Caki2 (cell line): ENCODE data around the gene ILF2. TPM values are rescaled to one million over a fixed set of nuclear protein-coding genes. Genes with fewer than 3 reads are reported as not detected.
"Not testable (repeated sequence)": the region's sequence is repeated elsewhere in the genome, so short reads cannot be mapped to it uniquely, and the experiment has no call there.

Experiments used
- DNase-seq: peaks from one replicate; pipeline ENCODE4 v3.0.0-alpha.2; 2015; ENCODE audit warnings: low read depth
- in situ Hi-C: cut with HindIII; loops from 2 replicates; pipeline ENCODE4 v1.10.0; 2016; ENCODE audit warnings: low sequenced_read_pairs, low pct_unique_long_range_greater_than_20kb, mixed read lengths
- total RNA-seq: library from RNA; depleted of rRNA; stranded (reverse); fragments of >200 nt; shearing (Covaris generic); gene quantifications from 2 replicates; pipeline ENCODE4 v1.2.3, GENCODE V29; 2014; ENCODE audit warnings: low replicate concordance; rRNA removed

ILF2 gene
- total RNA-seq, result 271 and 308 TPM in 2 replicates

DNA sequence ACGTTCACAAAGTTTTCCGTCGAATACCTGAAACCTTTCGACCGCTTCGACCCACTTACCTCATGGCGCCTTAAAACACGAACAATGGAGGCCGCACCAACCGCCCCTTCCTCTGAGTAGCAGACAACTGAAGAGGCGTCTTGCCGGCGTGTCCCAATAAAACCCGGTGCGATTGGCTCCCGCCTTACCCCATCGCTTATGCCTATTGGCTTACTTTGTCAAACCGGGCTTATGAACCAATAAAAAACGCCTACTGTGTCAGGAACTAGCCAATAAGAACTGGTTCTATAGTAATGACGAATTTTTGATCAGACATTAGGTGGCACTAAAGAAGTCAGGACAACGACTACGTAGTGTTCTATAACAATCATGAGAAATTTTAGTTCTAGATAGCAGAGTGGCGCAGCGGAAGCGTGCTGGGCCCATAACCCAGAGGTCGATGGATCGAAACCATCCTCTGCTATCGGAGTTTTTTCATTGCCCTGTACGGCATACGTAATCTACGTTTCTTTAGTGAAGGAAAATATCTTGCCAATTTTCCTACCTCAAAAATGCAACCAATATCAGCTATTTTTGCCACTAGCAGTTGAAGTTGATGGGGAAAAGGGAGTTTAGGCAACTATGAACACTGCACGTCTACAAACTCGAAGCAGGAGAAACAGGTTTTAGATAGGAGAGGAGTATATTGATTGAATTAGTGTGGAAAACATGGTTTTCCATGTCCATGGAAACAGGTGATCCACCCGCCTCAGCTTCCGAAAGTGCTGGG lies at the start of gene ILF2:
Gene ILF2, minus strand, starts transcription at position 135 of the 769 bp plus-strand sequence. Its CDS starts 71 bp downstream, at position 64.
- DNase-seq, result peak; percentile 99
- in situ Hi-C loops, result no loop called here

GRCh38 chr1:153717330-153717729 lies 46.5 kb upstream of the ILF2 start:
- DNase-seq, result no peak
- in situ Hi-C loops, result no loop called here

DNA sequence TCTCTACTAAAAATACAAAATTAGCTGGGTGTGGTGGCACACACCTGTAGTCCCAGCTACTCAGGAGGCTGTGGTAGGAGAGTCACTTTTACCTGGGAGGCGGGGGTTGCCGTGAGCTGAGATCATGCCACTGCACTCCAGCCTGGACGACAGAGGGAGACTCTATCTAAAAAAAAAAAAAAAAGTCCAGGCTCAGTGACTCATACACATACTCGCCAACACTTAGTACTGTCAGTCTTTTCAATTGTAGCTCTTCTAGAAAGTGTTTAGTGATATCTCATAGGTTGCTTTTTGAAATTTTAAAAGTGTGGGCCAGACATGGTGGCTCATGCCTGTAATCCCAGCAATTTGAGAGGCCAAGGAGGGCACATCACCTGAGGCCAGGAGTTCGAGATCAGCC lies 45.4 kb upstream of the ILF2 start:
- in situ Hi-C loops, result not testable (repeated sequence)

GRCh38 chr1:153711026-153711425 lies 40.2 kb upstream of the ILF2 start:
- DNase-seq, result no peak
- in situ Hi-C loops, result no loop called here

More for the DNA sequence above, 45.4 kb upstream of the ILF2 start:
- not testable (repeated sequence) for DNase-seq

DNA sequence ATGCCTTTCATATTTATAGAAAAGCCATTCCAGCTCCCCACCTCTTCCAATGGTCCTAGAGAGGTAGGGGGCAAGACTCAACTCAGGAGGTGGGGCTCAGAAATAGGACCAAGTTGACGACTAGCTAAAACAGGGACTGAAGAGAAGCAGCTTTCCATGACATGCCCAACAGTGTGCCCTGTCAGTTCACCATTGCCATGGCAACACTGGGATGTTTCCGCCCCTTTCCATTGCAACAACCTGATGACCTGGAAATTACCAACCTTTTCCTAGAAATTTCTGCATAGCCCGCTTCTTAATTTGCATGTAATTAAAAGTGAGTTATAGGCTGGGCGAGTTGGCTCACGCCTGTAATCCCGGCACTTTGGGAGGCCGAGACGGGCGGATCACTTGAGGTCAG lies 34.7 kb upstream of the ILF2 start:
- in situ Hi-C loops, result no loop called here
- peak; percentile 27 for DNase-seq

- DNase-seq, result no peak
- in situ Hi-C loops, result no loop called here
Measured at GRCh38 chr1:153699768-153700167, 29.0 kb upstream of the ILF2 start.

- DNase-seq, result peak; percentile 28
- in situ Hi-C loops, result no loop called here
Measured at GRCh38 chr1:153698923-153699714, 28.3 kb upstream of the ILF2 start.

DNA sequence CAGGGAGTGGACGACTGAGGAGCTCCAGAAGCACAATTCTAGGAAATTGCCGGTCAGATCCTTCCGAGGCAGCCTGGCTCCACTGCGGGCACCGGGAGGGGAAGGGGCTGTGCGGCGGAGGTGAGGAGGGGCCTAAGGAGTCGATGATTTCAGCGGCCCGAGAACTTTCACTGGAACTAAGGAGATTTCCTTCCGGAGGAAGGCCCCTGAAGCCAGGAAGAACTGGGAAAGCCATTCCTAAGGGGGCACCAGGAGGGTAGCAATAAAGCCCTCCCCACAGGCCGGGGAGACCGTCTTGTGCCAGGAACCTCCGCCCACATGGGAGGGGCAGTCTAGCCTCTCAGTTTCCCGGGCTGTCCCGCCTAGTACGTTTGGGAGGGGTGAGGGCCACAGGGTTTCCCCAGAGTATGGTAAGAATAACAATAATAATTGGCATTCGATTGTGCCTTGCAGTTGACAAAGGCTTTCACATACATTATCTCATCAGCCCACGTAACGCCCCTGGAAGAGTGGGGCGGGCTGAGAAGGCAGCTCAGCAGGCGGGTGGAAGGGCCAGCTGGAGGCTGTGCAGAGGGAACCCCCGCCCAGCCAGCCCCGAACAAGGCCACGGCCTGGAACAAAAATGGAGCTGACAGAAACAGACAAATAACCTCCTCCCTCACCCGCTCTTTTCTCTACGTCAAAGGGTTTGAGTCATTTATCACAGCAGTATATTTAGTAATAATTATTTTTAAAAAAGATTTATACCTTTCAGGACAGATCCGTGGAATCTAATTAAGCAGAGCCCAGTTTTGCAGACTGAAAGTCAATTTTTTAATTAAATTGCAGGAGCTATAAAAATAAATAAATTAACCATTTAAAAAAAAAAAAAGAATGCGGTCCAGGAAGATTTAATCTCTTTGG lies 27.5 kb upstream of the ILF2 start:
- in situ Hi-C loops, result no loop called here
- DNase-seq, result peak; percentile 77

- in situ Hi-C loops, result no loop called here
Measured at GRCh38 chr1:153697191-153698019, 26.6 kb upstream of the ILF2 start.

GRCh38 chr1:153696741-153697140 lies 25.9 kb upstream of the ILF2 start:
- in situ Hi-C loops, result no loop called here

More at GRCh38 chr1:153697191-153698019, 26.6 kb upstream of the ILF2 start:
- peak; percentile 92 for DNase-seq

DNA sequence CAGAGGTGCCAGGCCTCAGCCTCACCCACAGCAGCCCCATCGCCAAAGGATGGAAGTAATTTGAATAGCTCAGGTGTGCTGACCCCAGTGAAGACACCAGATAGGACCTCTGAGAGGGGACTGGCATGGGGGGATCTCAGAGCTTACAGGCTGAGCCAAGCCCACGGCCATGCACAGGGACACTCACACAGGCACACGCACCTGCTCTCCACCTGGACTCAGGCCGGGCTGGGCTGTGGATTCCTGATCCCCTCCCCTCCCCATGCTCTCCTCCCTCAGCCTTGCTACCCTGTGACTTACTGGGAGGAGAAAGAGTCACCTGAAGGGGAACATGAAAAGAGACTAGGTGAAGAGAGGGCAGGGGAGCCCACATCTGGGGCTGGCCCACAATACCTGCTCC lies 22.7 kb upstream of the ILF2 start:
- no peak for DNase-seq
- in situ Hi-C loops, result no loop called here

More at GRCh38 chr1:153696741-153697140, 25.9 kb upstream of the ILF2 start:
- peak; percentile 69 for DNase-seq

- in situ Hi-C loops, result no loop called here
- DNase-seq, result no peak
Measured at GRCh38 chr1:153688736-153689328, 18.0 kb upstream of the ILF2 start.

DNA sequence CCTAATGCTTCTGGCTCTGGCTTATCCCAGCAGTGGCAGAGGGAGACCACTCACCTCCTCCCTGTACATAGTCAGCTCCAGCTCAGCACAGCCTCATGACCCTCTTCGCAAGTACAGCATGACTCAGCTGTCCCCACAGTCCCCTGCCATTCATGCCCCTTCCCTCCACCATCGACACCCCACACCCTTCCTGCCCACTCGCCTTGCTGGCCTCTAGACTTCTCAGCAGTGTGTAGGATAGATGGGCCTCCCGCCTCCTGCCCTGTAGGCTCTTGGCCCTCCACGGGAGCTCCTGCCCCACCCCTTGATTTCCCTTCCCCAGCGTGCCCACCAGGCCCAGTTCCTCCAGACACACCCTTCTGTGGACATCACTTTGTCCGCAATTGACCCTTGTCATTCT lies 17.5 kb upstream of the ILF2 start:
- in situ Hi-C loops, result no loop called here
- DNase-seq, result no peak

DNA sequence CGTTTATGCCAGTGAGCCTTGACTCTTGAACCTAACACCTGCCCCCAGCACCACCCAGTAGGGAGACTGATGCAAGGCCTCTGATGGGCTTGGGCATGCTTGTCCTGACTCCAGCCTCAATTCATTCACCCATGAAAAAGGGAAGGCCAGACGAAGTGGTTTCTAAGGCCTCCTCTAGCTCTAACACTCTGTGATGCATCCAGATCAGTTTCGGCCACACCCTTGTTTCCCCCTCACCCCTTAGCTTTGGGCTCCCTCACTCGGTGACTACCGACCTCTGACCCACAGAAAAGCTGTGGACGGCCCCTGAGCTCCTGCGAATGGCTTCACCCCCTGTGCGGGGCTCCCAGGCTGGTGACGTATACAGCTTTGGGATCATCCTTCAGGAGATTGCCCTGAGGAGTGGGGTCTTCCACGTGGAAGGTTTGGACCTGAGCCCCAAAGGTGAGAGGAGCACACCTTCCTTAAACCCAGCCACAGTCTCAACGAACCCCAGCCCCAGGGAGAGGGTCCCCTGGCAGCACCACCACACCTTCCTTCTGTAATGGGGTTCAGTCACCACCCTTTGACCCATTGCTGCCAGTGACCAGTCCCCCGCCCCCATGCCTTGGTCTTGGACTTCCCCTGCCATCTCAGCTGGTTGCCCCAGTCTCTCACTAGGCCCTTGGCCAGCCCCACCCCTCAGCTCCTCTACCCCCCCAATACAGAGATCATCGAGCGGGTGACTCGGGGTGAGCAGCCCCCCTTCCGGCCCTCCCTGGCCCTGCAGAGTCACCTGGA lies 16.7 kb upstream of the ILF2 start:
- no peak for DNase-seq
- in situ Hi-C loops, result no loop called here

DNA sequence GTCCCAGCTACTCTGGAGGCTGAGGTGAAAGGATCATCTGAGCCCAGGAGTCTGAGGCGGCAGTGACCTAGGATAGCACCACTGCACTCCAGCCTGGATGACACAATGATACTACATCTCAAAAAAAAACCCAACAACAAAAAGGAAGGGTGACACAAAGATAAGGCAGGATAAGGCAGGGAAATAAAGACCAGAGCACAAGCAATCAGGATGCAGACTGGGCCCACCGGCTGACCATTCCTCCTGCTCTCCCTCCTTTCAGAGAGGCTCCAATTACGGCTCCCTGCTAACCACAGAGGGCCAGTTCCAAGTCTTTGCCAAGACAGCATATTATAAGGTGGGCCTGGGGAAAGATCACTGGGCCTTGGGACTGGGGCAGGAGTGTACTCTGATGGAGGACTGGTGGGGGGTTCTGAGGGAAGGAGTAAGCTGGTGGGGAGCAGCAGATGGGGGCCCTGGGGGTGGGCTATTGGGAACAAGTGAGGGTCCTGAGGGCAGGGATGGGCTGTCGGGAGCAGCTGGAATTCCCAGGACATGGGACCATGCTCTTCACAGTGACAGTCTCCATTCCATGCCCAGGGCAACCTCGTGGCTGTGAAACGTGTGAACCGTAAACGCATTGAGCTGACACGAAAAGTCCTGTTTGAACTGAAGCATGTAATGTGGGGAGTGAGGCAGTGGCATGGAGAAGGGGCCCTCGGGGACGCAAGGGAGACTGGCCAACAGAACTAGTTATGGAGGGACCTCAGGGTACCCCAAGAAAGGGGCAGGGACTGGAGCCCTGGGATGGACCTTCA lies 14.9 kb upstream of the ILF2 start:
- in situ Hi-C loops, result no loop called here
- no peak for DNase-seq

GRCh38 chr1:153684892-153685291 lies 14.1 kb upstream of the ILF2 start:
- no peak for DNase-seq
- in situ Hi-C loops, result no loop called here
